H1 (cell line): Measurements from ENCODE around the gene TTC33.

Experiments used
- CHD1 ChIP-seq: IDR thresholded peaks from 2 replicates; pipeline ENCODE4 v1.6.1; 2012; ENCODE audit warnings: low read depth, low read length, improper control_type of control experiment
- EZH2 ChIP-seq: fragments of 200-600 bp; sonication (generic); IDR thresholded peaks from 2 replicates; pipeline ENCODE4 v1.7.1; 2012; ENCODE audit warnings: low read depth, mild to moderate bottlenecking, moderate library complexity, low read length, inconsistent platforms; ENCODE audit not compliant: severe bottlenecking
- MAFK ChIP-seq: IDR thresholded peaks from 2 replicates; pipeline ENCODE4 v1.6.1; 2012; ENCODE audit warnings: low read depth, mild to moderate bottlenecking, improper control_type of control experiment, low read length
- POLR2A ChIP-seq, 2 experiments: IDR thresholded peaks; 1 replicate in 1 of 2; 2 replicates in 1 of 2; pipeline ENCODE4 v1.6.1; 2011; ENCODE audit warnings: low read depth in 2 of 2, low read length in 2 of 2, mild to moderate bottlenecking in 2 of 2; ENCODE audit errors: control extremely low read depth in 1 of 2
- SRF ChIP-seq: IDR thresholded peaks from 2 replicates; pipeline ENCODE4 v1.6.1; 2011; ENCODE audit warnings: mild to moderate bottlenecking, low read depth, low read length, moderate library complexity
- TCF12 ChIP-seq: IDR thresholded peaks from 2 replicates; pipeline ENCODE4 v1.6.1; 2011; ENCODE audit warnings: low read depth, mild to moderate bottlenecking, low read length
- TF ChIP-seq, protein P1 (sequence below), 3 experiments: IDR thresholded peaks; 1 replicate in 2 of 3; 2 replicates in 1 of 3; pipeline versions ENCODE4 v1.5.1 to v1.6.1; 2011; ENCODE audit warnings: low read length in 3 of 3, mild to moderate bottlenecking in 3 of 3, inconsistent platforms in 2 of 3, low read depth in 1 of 3, moderate library complexity in 1 of 3; ENCODE audit not compliant: insufficient read depth in 1 of 3; ENCODE audit errors: control extremely low read depth in 1 of 3

DNA sequence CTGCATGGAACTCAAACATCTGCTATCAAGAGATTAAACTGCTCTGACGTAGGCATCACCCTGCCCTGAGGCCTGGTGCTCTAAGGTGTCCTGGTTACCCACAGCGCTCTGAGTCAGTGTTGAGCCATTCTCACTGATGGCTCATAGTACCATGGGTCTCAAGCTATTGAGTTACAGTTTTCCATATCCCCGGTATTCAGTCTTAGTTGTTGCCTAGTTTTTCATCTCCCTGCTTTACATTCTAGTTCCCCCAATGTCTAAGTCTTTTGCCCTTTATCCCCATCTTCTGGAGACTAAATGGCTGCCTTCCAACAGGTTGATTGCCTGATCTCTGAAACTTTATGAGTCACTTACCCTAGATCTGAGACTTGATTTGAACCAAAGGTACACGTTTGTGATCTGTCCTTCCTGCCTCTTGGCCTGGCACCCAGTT lies 237.3 kb downstream of the TTC33 start:
- TF ChIP-seq TCF12 (no peak), SRF (no peak), POLR2A (IDR thresholded peaks at IDR 0.05; ENCODE audit: control extremely low read depth in 1 of 2, low read depth in 2 of 2, low read length in 2 of 2) (no peak), CHD1 (no peak), MAFK (no peak), EZH2 (no peak)
- TF ChIP-seq, protein P1, sequence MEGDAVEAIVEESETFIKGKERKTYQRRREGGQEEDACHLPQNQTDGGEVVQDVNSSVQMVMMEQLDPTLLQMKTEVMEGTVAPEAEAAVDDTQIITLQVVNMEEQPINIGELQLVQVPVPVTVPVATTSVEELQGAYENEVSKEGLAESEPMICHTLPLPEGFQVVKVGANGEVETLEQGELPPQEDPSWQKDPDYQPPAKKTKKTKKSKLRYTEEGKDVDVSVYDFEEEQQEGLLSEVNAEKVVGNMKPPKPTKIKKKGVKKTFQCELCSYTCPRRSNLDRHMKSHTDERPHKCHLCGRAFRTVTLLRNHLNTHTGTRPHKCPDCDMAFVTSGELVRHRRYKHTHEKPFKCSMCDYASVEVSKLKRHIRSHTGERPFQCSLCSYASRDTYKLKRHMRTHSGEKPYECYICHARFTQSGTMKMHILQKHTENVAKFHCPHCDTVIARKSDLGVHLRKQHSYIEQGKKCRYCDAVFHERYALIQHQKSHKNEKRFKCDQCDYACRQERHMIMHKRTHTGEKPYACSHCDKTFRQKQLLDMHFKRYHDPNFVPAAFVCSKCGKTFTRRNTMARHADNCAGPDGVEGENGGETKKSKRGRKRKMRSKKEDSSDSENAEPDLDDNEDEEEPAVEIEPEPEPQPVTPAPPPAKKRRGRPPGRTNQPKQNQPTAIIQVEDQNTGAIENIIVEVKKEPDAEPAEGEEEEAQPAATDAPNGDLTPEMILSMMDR (IDR thresholded peaks at IDR 0.05; ENCODE audit: control extremely low read depth in 1 of 3, insufficient read depth in 1 of 3, low read depth in 1 of 3, low read length in 3 of 3) = no peak
